Fibroblast of lung (primary cell): ENCODE data around the gene SVEP1.

ENCODE experiments used
- CTCF ChIP-seq, 2 donors: IDR thresholded peaks in 1 of 2; conservative IDR thresholded peaks in 1 of 2; 1 replicate in 1 of 2; 2 replicates in 1 of 2; pipeline ENCODE4 v1.5.1; 2011 to 2012; ENCODE audit warnings: low read length in 2 of 2, control low read depth in 1 of 2, inconsistent platforms in 1 of 2, low read depth in 1 of 2, mild to moderate bottlenecking in 1 of 2
- EZH2 ChIP-seq: IDR thresholded peaks from 2 replicates; pipeline ENCODE4 v1.5.1; 2012; ENCODE audit warnings: low read length, control low read depth, mild to moderate bottlenecking; ENCODE audit errors: missing control alignments

GRCh38 chr9:110615498-110615897 is 36.0 kb upstream of the SVEP1 start:
- TF ChIP-seq CTCF (conservative IDR thresholded peaks at IDR 0.05 in 1 of 2, IDR thresholded peaks at IDR 0.05 in 1 of 2; ENCODE audit: low read depth in 1 of 2, low read length in 2 of 2) (no peak), EZH2 (no peak)
